GM10248 (cell line): ENCODE data around the gene YEATS4.

Source experiments
- CTCF ChIA-PET: fragments of 300-600 bp; sonication (Branson Sonifier 250); formaldehyde crosslinking; extraction: SDS; loops from one replicate; lab custom pipeline; 2021; ENCODE audit warnings: antibody characterized with exemption; lab: Yijun Ruan, JAX
- POLR2A ChIA-PET: fragments of 350-650 bp; sonication (Branson Sonifier 250); formaldehyde crosslinking; extraction: SDS; loops from one replicate; lab custom pipeline; 2020; ENCODE audit warnings: antibody characterized with exemption; lab: Yijun Ruan, JAX
- DNase-seq: peaks from one replicate; pipeline ENCODE4 v3.0.0; 2012; ENCODE audit errors: extremely low spot score
- CTCF ChIP-seq: IDR thresholded peaks from 2 replicates; pipeline ENCODE4 v1.5.1; 2012; ENCODE audit warnings: mild to moderate bottlenecking, low read depth; ENCODE audit errors: extremely low read depth, missing control alignments, control extremely low read depth

Gene YEATS4

GRCh38 chr12:69332815-69333358 lies 26.7 kb upstream of the YEATS4 start:
- TF ChIP-seq CTCF: no peak
- ChIA-PET POLR2A (no interaction called here), CTCF (interaction anchor here (1.3 to 1.4 kb wide), 3 partner anchors 15 to 330 kb away, joined by 3 to 7 read pairs (median 3); partner anchors contain the start of gene LYZ)
- no peak for DNase-seq

- no peak for DNase-seq
- CTCF ChIA-PET: interaction anchor here (0.7 to 1.4 kb wide), 4 partner anchors 9 to 177 kb away, joined by 3 to 7 read pairs (median 4); no protein-coding TSS in a partner anchor
- no peak for TF ChIP-seq CTCF
- POLR2A ChIA-PET: no interaction called here
These were observed 25.4 kb upstream of the YEATS4 start for GRCh38 chr12:69334158-69334557.

GRCh38 chr12:69337311-69338090 lies 22.0 kb upstream of the YEATS4 start:
- CTCF ChIA-PET: interaction anchor here (2.2 kb wide), 1 partner anchor 20 kb away, joined by 10 read pairs; no protein-coding TSS in a partner anchor
- DNase-seq: no peak
- no peak for TF ChIP-seq CTCF
- POLR2A ChIA-PET: no interaction called here

- no peak for TF ChIP-seq CTCF
- ChIA-PET CTCF (interaction anchor here (0.9 to 2.2 kb wide), 5 partner anchors 11 to 302 kb away, joined by 3 to 10 read pairs (median 3); no protein-coding TSS in a partner anchor), POLR2A (no interaction called here)
- DNase-seq: no peak
These were observed 21.3 kb upstream of the YEATS4 start for GRCh38 chr12:69338120-69338859.

GRCh38 chr12:69338936-69339335 lies 20.6 kb upstream of the YEATS4 start:
- ChIA-PET POLR2A (no interaction called here), CTCF (interaction anchor here (0.9 to 2.2 kb wide), 5 partner anchors 10 to 301 kb away, joined by 3 to 10 read pairs (median 3); no protein-coding TSS in a partner anchor)
- no peak for TF ChIP-seq CTCF
- DNase-seq: no peak

- TF ChIP-seq CTCF: no peak
- CTCF ChIA-PET: interaction anchor here (0.7 to 1.4 kb wide), 3 partner anchors 10 to 336 kb away, joined by 3 read pairs; no protein-coding TSS in a partner anchor
- DNase-seq: no peak
- POLR2A ChIA-PET: no interaction called here
These were observed 19.5 kb upstream of the YEATS4 start for GRCh38 chr12:69339999-69340398.
